Gastroesophageal sphincter (tissue), 4 donors: ENCODE measurements around the gene FDXACB1. TPM values are rescaled to one million over a fixed set of nuclear protein-coding genes. Genes with fewer than 3 reads are reported as not detected.
A peak's percentile ranks its signal among the peaks of the same experiment; 100 is the strongest.

Experiments used
- ATAC-seq: fragments of 150-250 bp; one replicate; pipeline ENCODE4 v1.9.1; 2016; ENCODE audit warnings: mild to moderate bottlenecking, moderate library complexity
- H3K27ac ChIP-seq, 4 donors: fragments of 200-600 bp; sonication (generic) in 3 of 4; 1 replicate in 3 of 4; 2 replicates in 1 of 4; pipeline ENCODE4 v1.5.1; 2016 to 2019
- H3K27me3 ChIP-seq: fragments of 200-600 bp; sonication (generic); one replicate; pipeline ENCODE4 v1.5.1; 2019
- H3K36me3 ChIP-seq, 2 donors: fragments of 200-600 bp; sonication (generic); one replicate each; pipeline ENCODE4 v1.5.1; 2019; ENCODE audit warnings: control low read depth in 1 of 2
- H3K4me1 ChIP-seq, 3 donors: fragments of 200-600 bp; sonication (generic); 1 replicate in 2 of 3; 2 replicates in 1 of 3; pipeline ENCODE4 v1.5.1; 2016 to 2019; ENCODE audit warnings: control low read depth in 2 of 3
- H3K4me3 ChIP-seq, 2 donors: fragments of 200-600 bp; sonication (generic); one replicate each; pipeline ENCODE4 v1.5.1; 2019; ENCODE audit warnings: mild to moderate bottlenecking in 1 of 2, moderate library complexity in 1 of 2
- H3K9me3 ChIP-seq, 3 donors: fragments of 200-600 bp; sonication (generic); one replicate each; pipeline ENCODE4 v1.5.1; 2017 to 2019; ENCODE audit warnings: control low read depth in 2 of 3
- EP300 ChIP-seq: sonication (generic); formaldehyde crosslinking; IDR thresholded peaks from one replicate; pipeline ENCODE4 v1.6.1; 2017; ENCODE audit warnings: antibody characterized with exemption, mild to moderate bottlenecking
- POLR2A ChIP-seq, 2 donors: fragments of 450-650 bp; IDR thresholded peaks; one replicate each; pipeline ENCODE4 v1.6.1; 2017; ENCODE audit warnings: antibody characterized with exemption in 2 of 2, mild to moderate bottlenecking in 2 of 2, moderate library complexity in 1 of 2
- POLR2AphosphoS5 ChIP-seq: sonication (generic); formaldehyde crosslinking; IDR thresholded peaks from one replicate; pipeline ENCODE4 v1.6.1; 2017; ENCODE audit warnings: antibody characterized with exemption
- WGBS, 2 donors: methylation state at CpG; one replicate each; pipeline ENCODE4 v1.1.5; 2018; ENCODE audit warnings: low coverage in 1 of 2; 5-methylcytosine and 5-hydroxymethylcytosine counted together
- small RNA-seq, 4 donors: library from RNA; depleted of rRNA; stranded (forward); fragments of <200 nt; gene quantifications; one replicate each; pipeline ENCODE3, GENCODE V24; 2016
- total RNA-seq, 4 donors: library from RNA; depleted of rRNA; stranded (reverse); fragments of >200 nt; gene quantifications; one replicate each; pipeline ENCODE4 v1.1.0, GENCODE V29; 2016
- TF ChIP-seq, protein P1 (sequence below), 4 experiments: fragments of 200-600 bp in 2 of 4; fragments of 450-650 bp in 2 of 4; sonication (generic) in 1 of 4; IDR thresholded peaks; one replicate each; pipeline ENCODE4 v1.5.1; 2017 to 2019; ENCODE audit warnings: antibody characterized with exemption in 4 of 4, mild to moderate bottlenecking in 2 of 4, moderate library complexity in 2 of 4

The FDXACB1 gene
- total RNA-seq, 4 donors from 2014 or later: 0.16 to 1.1 (median 0.99) TPM

DNA sequence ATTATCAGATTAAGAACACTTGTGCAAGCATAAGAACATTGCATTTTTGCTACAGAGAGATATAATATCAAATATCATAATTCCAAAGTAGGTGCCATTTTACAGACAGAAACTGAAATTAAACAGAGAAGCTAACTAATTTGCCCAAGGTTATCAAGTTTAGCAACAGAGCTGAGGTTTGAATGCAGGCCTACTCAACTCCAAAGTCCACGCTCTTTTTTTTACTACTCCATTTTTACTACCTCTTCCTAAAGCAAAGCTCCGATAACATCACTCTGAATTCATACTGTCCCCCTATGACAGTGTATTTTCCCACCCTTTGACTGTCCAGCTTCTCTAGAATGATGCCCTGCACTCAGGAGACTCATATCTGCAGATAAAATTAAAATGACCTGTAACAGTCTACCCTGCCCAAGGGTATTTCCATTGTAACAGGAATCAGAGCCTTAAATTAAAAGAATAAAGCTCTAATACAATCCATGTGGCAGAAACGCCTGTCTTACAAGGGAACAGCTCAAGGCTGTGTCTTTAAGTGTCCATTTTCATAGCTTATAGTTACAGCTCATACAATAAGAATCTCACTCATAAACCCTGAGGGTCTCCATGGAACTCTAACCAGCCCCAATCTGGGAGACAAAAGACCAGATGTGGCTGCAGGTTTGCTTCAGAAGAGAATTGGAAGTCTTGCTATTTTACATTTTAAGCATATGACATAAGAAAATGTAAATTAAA is 44.4 kb downstream of the FDXACB1 start:
- TF ChIP-seq POLR2A (IDR thresholded peaks at IDR 0.05): no peak
- no peak for TF ChIP-seq EP300
- TF ChIP-seq, protein P1, sequence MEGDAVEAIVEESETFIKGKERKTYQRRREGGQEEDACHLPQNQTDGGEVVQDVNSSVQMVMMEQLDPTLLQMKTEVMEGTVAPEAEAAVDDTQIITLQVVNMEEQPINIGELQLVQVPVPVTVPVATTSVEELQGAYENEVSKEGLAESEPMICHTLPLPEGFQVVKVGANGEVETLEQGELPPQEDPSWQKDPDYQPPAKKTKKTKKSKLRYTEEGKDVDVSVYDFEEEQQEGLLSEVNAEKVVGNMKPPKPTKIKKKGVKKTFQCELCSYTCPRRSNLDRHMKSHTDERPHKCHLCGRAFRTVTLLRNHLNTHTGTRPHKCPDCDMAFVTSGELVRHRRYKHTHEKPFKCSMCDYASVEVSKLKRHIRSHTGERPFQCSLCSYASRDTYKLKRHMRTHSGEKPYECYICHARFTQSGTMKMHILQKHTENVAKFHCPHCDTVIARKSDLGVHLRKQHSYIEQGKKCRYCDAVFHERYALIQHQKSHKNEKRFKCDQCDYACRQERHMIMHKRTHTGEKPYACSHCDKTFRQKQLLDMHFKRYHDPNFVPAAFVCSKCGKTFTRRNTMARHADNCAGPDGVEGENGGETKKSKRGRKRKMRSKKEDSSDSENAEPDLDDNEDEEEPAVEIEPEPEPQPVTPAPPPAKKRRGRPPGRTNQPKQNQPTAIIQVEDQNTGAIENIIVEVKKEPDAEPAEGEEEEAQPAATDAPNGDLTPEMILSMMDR (IDR thresholded peaks at IDR 0.05): no peak
- TF ChIP-seq POLR2AphosphoS5: no peak
- Histone ChIP-seq H3K36me3 (peaks cover 4 to 65% of the 10 kb centered on the region in 2 donors), H3K27me3 (no peaks in the 10 kb centered on the region), H3K4me1 (no peaks in the 10 kb centered on the region), H3K9me3 (no peaks in the 10 kb centered on the region), H3K27ac (no peak overlapping the region), H3K4me3 (no peak overlapping the region)
- ATAC-seq: no peak
- WGBS, 2 donors: 82 to 89% methylated on average over 3 of the region's 3 CpGs

DNA sequence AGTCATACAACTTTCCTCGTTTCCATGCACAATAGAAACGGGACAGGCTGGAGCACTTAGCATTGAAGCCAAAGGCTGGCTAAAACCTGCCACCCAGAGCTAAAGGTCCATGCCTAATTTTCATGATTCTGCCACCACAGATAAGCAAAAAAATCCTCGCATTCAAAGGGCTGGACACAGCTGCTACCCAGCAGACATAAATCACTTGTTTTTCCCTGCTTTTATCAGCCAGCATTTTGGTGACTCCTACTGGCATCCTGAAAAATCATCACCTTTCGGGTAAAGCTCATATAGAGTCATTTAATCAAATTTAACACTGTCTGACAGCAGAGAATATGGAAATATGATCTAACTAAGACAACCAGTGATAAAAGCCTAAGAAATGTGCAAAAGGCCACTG is 45.4 kb downstream of the FDXACB1 start:
- no peaks in the 10 kb centered on the region for H3K27me3 ChIP-seq
- H3K27ac ChIP-seq: no peak overlapping the region
- H3K4me1 ChIP-seq: no peaks in the 10 kb centered on the region
- peaks cover 4 to 62% of the 10 kb centered on the region in 2 donors for H3K36me3 ChIP-seq
- no peak overlapping the region for H3K4me3 ChIP-seq
- 48 to 75% methylated on average over 4 of the region's 4 CpGs for WGBS, 2 donors
- TF ChIP-seq POLR2AphosphoS5 (no peak), POLR2A (IDR thresholded peaks at IDR 0.05) (no peak), EP300 (no peak)
- TF ChIP-seq, protein P1 (IDR thresholded peaks at IDR 0.05): no peak
- no peak for ATAC-seq
- H3K9me3 ChIP-seq: no peaks in the 10 kb centered on the region

- TF ChIP-seq POLR2A (IDR thresholded peaks at IDR 0.05): no peak
- no peak for TF ChIP-seq EP300
- TF ChIP-seq, protein P1 (IDR thresholded peaks at IDR 0.05): no peak
- TF ChIP-seq POLR2AphosphoS5: no peak
- H3K27me3 ChIP-seq: no peaks in the 10 kb centered on the region
- 73 to 75% methylated on average over 4 to 5 of the region's 5 CpGs for WGBS, 2 donors
- H3K36me3 ChIP-seq: peaks cover 0 to 38% of the 10 kb centered on the region in 2 donors
- H3K27ac ChIP-seq: no peak overlapping the region
- peaks cover 0 to 3% (median 0%) of the 10 kb centered on the region in 3 donors for H3K4me1 ChIP-seq
- no peaks in the 10 kb centered on the region for H3K9me3 ChIP-seq
- peak; percentile 46 for ATAC-seq
- H3K4me3 ChIP-seq: no peak overlapping the region
These were observed 49.6 kb downstream of the FDXACB1 start for GRCh38 chr11:111829185-111829968.

DNA sequence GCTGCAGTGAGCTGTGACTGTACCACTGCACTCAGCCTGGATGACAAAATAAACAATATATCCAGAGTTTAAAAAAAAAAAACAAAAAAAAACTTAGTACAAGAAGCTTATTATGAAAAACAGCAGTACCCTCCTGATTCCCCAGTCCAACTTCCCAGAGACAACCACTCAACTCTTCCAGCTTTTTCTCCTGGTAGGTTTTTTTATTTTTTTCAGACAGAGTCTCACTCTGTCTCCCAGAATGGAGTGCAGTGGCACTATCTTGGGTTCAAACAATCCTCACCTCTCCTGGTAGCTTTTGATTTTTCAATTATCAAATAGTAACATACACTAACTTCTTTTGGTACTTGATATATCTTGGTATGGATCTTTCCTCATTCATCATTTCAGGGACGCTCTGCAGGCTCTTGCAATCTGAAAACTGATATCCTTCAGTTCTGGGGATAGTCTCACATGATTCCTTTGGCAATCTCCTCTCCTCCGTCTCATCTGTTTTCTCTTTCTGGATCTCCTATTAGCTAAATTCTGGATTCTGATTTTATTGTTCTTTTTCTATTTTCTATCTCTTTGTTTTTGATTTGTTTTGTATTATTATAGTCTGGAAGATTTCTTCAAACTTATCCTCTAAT is 52.5 kb downstream of the FDXACB1 start:
- Histone ChIP-seq H3K9me3 (no peaks in the 10 kb centered on the region), H3K27me3 (no peaks in the 10 kb centered on the region), H3K4me1 (peaks cover 0 to 3% (median 0%) of the 10 kb centered on the region in 3 donors), H3K4me3 (no peak overlapping the region), H3K27ac (no peak overlapping the region), H3K36me3 (peaks cover 0 to 29% of the 10 kb centered on the region in 2 donors)
- no peak for ATAC-seq
- WGBS, 2 donors: 72% methylated on average over 2 of the region's 2 CpGs; no CpG with 5 or more reads in 1 of the 2 donors
- TF ChIP-seq, protein P1 (IDR thresholded peaks at IDR 0.05): no peak
- TF ChIP-seq POLR2AphosphoS5: no peak
- TF ChIP-seq EP300: no peak
- no peak for TF ChIP-seq POLR2A (IDR thresholded peaks at IDR 0.05)

Small RNAs within 50 kb of the gene (small RNA-seq; reads per million reads assigned to genes)
- 0 reads per million in 4 donors for gene C11orf52
- gene GNG5P3: 0 reads per million in 4 donors
- gene RNA5SP351: 0 reads per million in 4 donors
- gene RPL37AP8: 0 to 0.82 (median 0.12) reads per million in 4 donors

Other genes with a start within 250 kb of the FDXACB1 start
- gene PPP2R1B, start 112.8 kb downstream of the FDXACB1 start, total RNA-seq: 10 to 100 TPM; 11.1 to 21.9 (median 20.5) TPM
- gene ALG9, start 7.6 kb downstream of the FDXACB1 start, total RNA-seq: 10 to 100 TPM; 26.7 to 33.9 (median 31.1) TPM
- 10 to 100 TPM; 11.7 to 19.3 (median 17.5) TPM for gene CFAP68, start 376 bp upstream of the FDXACB1 start, total RNA-seq
- gene CRYAB, start 32.6 kb upstream of the FDXACB1 start, total RNA-seq: 100 to 1,000 TPM; 254 to 440 (median 294) TPM
- 1 to 10 TPM in 3 of 4 donors, under 1 TPM in 1; 0.78 to 5.5 (median 3.0) TPM for gene HSPB2, start 33.6 kb upstream of the FDXACB1 start, total RNA-seq
- gene C11orf52, start 39.7 kb upstream of the FDXACB1 start, total RNA-seq: 1 to 10 TPM in 3 of 4 donors, not detected in 1; 2.4 to 3.3 (median 3.1) TPM
- gene DIXDC1, start 58.2 kb upstream of the FDXACB1 start, total RNA-seq: 100 to 1,000 TPM; 125 to 164 (median 153) TPM
- gene DLAT, start 146.2 kb upstream of the FDXACB1 start, total RNA-seq: 10 to 100 TPM; 18.2 to 38.6 (median 32.1) TPM
- gene PIH1D2, start 194.9 kb upstream of the FDXACB1 start, total RNA-seq: 1 to 10 TPM; 1.8 to 4.2 (median 3.2) TPM
- gene NKAPD1, start 195.1 kb upstream of the FDXACB1 start, total RNA-seq: 10 to 100 TPM; 14.4 to 21.5 (median 16.4) TPM
- 10 to 100 TPM; 19.2 to 37.6 (median 24.8) TPM for gene TIMM8B, start 207.6 kb upstream of the FDXACB1 start, total RNA-seq
- 100 to 1,000 TPM; 102 to 120 (median 113) TPM for gene SDHD, start 207.7 kb upstream of the FDXACB1 start, total RNA-seq